Cardiac muscle cell (in vitro differentiated cells and primary cell): ENCODE results near the gene APBB2. TPM values are rescaled to one million over a fixed set of nuclear protein-coding genes. Genes with fewer than 3 reads are reported as not detected.

ENCODE experiments used
- DNase-seq, 2 donors: peaks; one replicate each; pipeline versions ENCODE4 v3.0.0 to v3.0.0-alpha.2; 2010 to 2017; ENCODE audit warnings: low read depth in 1 of 2, low spot score in 1 of 2
- H3K27ac ChIP-seq: fragments of 200-600 bp; sonication (generic); 2 replicates; pipeline ENCODE4 v1.5.1; 2016
- H3K27me3 ChIP-seq: fragments of 200-600 bp; sonication (generic); 2 replicates; pipeline ENCODE4 v1.6.0; 2016; ENCODE audit warnings: control low read depth
- H3K36me3 ChIP-seq: fragments of 200-600 bp; sonication (generic); 2 replicates; pipeline ENCODE4 v1.5.1; 2016; ENCODE audit warnings: control low read depth
- H3K4me1 ChIP-seq: fragments of 200-600 bp; sonication (generic); 2 replicates; pipeline ENCODE4 v1.8.1; 2017; ENCODE audit warnings: low read depth, mild to moderate bottlenecking, mixed run types
- H3K4me3 ChIP-seq: fragments of 200-600 bp; sonication (generic); 2 replicates; pipeline ENCODE4 v1.5.1; 2016; ENCODE audit warnings: mild to moderate bottlenecking
- H3K9me3 ChIP-seq: fragments of 200-600 bp; sonication (generic); 2 replicates; pipeline ENCODE4 v1.5.1; 2017; ENCODE audit warnings: low read depth, mild to moderate bottlenecking, control low read depth
- CTCF ChIP-seq: IDR thresholded peaks from 2 replicates; pipeline ENCODE4 v1.5.1; 2012; ENCODE audit warnings: low read depth, mild to moderate bottlenecking, low read length
- polyA plus RNA-seq: library from polyadenylated mRNA; unstranded; fragments of >200 nt; fragmentation: Nextera tagmentation; extraction: Ambion mirVana; gene quantifications from 2 replicates; pipeline ENCODE4 v1.2.1, GENCODE V29; 2016
- total RNA-seq: library from RNA; depleted of rRNA; stranded (reverse); fragments of >200 nt; gene quantifications from 2 replicates; pipeline ENCODE4 v1.2.3, GENCODE V29; 2016

The APBB2 gene
- total and polyA plus RNA-seq, 2 experiments from 2014 or later = 4.6 to 14.9 TPM

- Histone ChIP-seq H3K9me3 (no peaks in the 10 kb centered on the region), H3K27ac (no peak overlapping the region), H3K27me3 (no peaks in the 10 kb centered on the region), H3K4me1 (no peaks in the 10 kb centered on the region), H3K4me3 (no peak overlapping the region), H3K36me3 (no peaks in the 10 kb centered on the region)
- no peak for DNase-seq
- TF ChIP-seq CTCF = no peak
Measured at GRCh38 chr4:41236508-41236907, 22.2 kb upstream of the APBB2 start.

- H3K4me3 ChIP-seq = no peak overlapping the region
- no peaks in the 10 kb centered on the region for H3K36me3 ChIP-seq
- peak in 1 of 2 donors; percentile 38 for DNase-seq
- no peak for TF ChIP-seq CTCF
- no peaks in the 10 kb centered on the region for H3K4me1 ChIP-seq
- H3K9me3 ChIP-seq = no peaks in the 10 kb centered on the region
- no peaks in the 10 kb centered on the region for H3K27me3 ChIP-seq
- H3K27ac ChIP-seq = no peak overlapping the region
Measured at GRCh38 chr4:41236032-41236431, 21.7 kb upstream of the APBB2 start.

GRCh38 chr4:41232856-41233255 is 18.5 kb upstream of the APBB2 start:
- no peaks in the 10 kb centered on the region for H3K4me1 ChIP-seq
- H3K27me3 ChIP-seq = no peaks in the 10 kb centered on the region
- H3K9me3 ChIP-seq = no peaks in the 10 kb centered on the region
- no peak for DNase-seq
- H3K27ac ChIP-seq = no peak overlapping the region
- H3K36me3 ChIP-seq = no peaks in the 10 kb centered on the region
- TF ChIP-seq CTCF = no peak
- H3K4me3 ChIP-seq = no peak overlapping the region

GRCh38 chr4:41232406-41232805 is 18.1 kb upstream of the APBB2 start:
- Histone ChIP-seq H3K4me1 (no peaks in the 10 kb centered on the region), H3K27me3 (no peaks in the 10 kb centered on the region), H3K4me3 (no peak overlapping the region), H3K36me3 (no peaks in the 10 kb centered on the region), H3K27ac (no peak overlapping the region), H3K9me3 (no peaks in the 10 kb centered on the region)
- peak; percentile 12 for TF ChIP-seq CTCF
- no peak for DNase-seq

GRCh38 chr4:41227902-41228301 is 13.6 kb upstream of the APBB2 start:
- H3K4me3 ChIP-seq = no peak overlapping the region
- H3K36me3 ChIP-seq = no peaks in the 10 kb centered on the region
- no peaks in the 10 kb centered on the region for H3K27me3 ChIP-seq
- no peaks in the 10 kb centered on the region for H3K4me1 ChIP-seq
- no peaks in the 10 kb centered on the region for H3K9me3 ChIP-seq
- DNase-seq = no peak
- H3K27ac ChIP-seq = no peak overlapping the region
- TF ChIP-seq CTCF = no peak
